ENCODE data around the gene TEX13A.

TEX13A gene

GRCh38 chrX:105226499-105226898, 6.0 kb upstream of the TEX13A start:
- Histone ChIP-seq H3K36me3 (ENCODE audit: insufficient read depth, low read length) (no peaks in the 10 kb centered on the region), H3K9ac (ENCODE audit: low read length) (no peak overlapping the region), H3K4me1 (ENCODE audit: insufficient read depth, low read length) (no peaks in the 10 kb centered on the region), H3K4me3 (ENCODE audit: low read depth in 1 of 2, low read length in 2 of 2) (no peak overlapping the region), H3K27ac (ENCODE audit: low read depth, low read length) (no peak overlapping the region), H3K27me3 (ENCODE audit: control insufficient read depth in 1 of 2, insufficient read depth in 2 of 2, low read length in 2 of 2) (no peaks in the 10 kb centered on the region), H3K9me3 (ENCODE audit: low read length) (no peaks in the 10 kb centered on the region)

GRCh38 chrX:105221374-105221773, 880 bp upstream of the TEX13A start:
- Histone ChIP-seq H3K4me1 (ENCODE audit: insufficient read depth, low read length) (no peaks in the 10 kb centered on the region), H3K9me3 (ENCODE audit: low read length) (no peaks in the 10 kb centered on the region), H3K4me3 (ENCODE audit: low read depth in 1 of 2, low read length in 2 of 2) (no peak overlapping the region), H3K36me3 (ENCODE audit: insufficient read depth, low read length) (no peaks in the 10 kb centered on the region), H3K9ac (ENCODE audit: low read length) (no peak overlapping the region), H3K27ac (ENCODE audit: low read depth, low read length) (no peak overlapping the region), H3K27me3 (ENCODE audit: control insufficient read depth in 1 of 2, insufficient read depth in 2 of 2, low read length in 2 of 2) (no peaks in the 10 kb centered on the region)

- Histone ChIP-seq H3K9ac (ENCODE audit: low read length) (no peak overlapping the region), H3K9me3 (ENCODE audit: low read length) (no peaks in the 10 kb centered on the region), H3K27ac (ENCODE audit: low read depth, low read length) (no peak overlapping the region), H3K27me3 (ENCODE audit: control insufficient read depth in 1 of 2, insufficient read depth in 2 of 2, low read length in 2 of 2) (no peaks in the 10 kb centered on the region), H3K36me3 (ENCODE audit: insufficient read depth, low read length) (no peaks in the 10 kb centered on the region), H3K4me1 (ENCODE audit: insufficient read depth, low read length) (no peaks in the 10 kb centered on the region), H3K4me3 (ENCODE audit: low read depth in 1 of 2, low read length in 2 of 2) (no peak overlapping the region)
Observed at GRCh38 chrX:105219454-105220401, 766 bp downstream of the TEX13A start.

GRCh38 chrX:105211066-105211575, 9.4 kb downstream of the TEX13A start:
- H3K9me3 ChIP-seq (ENCODE audit: low read length), result no peaks in the 10 kb centered on the region
- H3K4me1 ChIP-seq (ENCODE audit: insufficient read depth, low read length), result no peaks in the 10 kb centered on the region
- H3K4me3 ChIP-seq (ENCODE audit: low read depth in 1 of 2, low read length in 2 of 2), result no peak overlapping the region
- H3K36me3 ChIP-seq (ENCODE audit: insufficient read depth, low read length), result no peaks in the 10 kb centered on the region
- H3K27me3 ChIP-seq (ENCODE audit: control insufficient read depth in 1 of 2, insufficient read depth in 2 of 2, low read length in 2 of 2), result peaks cover 0 to 5% of the 10 kb centered on the region in 2 donors
- H3K9ac ChIP-seq (ENCODE audit: low read length), result no peak overlapping the region
- no peak overlapping the region for H3K27ac ChIP-seq (ENCODE audit: low read depth, low read length)

- Histone ChIP-seq H3K9ac (ENCODE audit: low read length) (no peak overlapping the region), H3K36me3 (ENCODE audit: insufficient read depth, low read length) (no peaks in the 10 kb centered on the region)
Observed at GRCh38 chrX:105210258-105210657, 10.2 kb downstream of the TEX13A start.

GRCh38 chrX:105209406-105209805, 11.1 kb downstream of the TEX13A start:
- Histone ChIP-seq H3K36me3 (ENCODE audit: insufficient read depth, low read length) (no peaks in the 10 kb centered on the region), H3K27me3 (ENCODE audit: control insufficient read depth in 1 of 2, insufficient read depth in 2 of 2, low read length in 2 of 2) (peaks cover 0 to 5% of the 10 kb centered on the region in 2 donors), H3K4me1 (ENCODE audit: insufficient read depth, low read length) (no peaks in the 10 kb centered on the region), H3K9me3 (ENCODE audit: low read length) (no peaks in the 10 kb centered on the region), H3K27ac (ENCODE audit: low read depth, low read length) (no peak overlapping the region), H3K4me3 (ENCODE audit: low read depth in 1 of 2, low read length in 2 of 2) (no peak overlapping the region), H3K9ac (ENCODE audit: low read length) (no peak overlapping the region)

More at GRCh38 chrX:105210258-105210657, 10.2 kb downstream of the TEX13A start:
- Histone ChIP-seq H3K4me1 (ENCODE audit: insufficient read depth, low read length) (no peaks in the 10 kb centered on the region), H3K9me3 (ENCODE audit: low read length) (no peaks in the 10 kb centered on the region), H3K4me3 (ENCODE audit: low read depth in 1 of 2, low read length in 2 of 2) (no peak overlapping the region), H3K27ac (ENCODE audit: low read depth, low read length) (no peak overlapping the region), H3K27me3 (ENCODE audit: control insufficient read depth in 1 of 2, insufficient read depth in 2 of 2, low read length in 2 of 2) (peaks cover 0 to 5% of the 10 kb centered on the region in 2 donors)

- no peaks in the 10 kb centered on the region for H3K9me3 ChIP-seq (ENCODE audit: low read length)
- H3K27ac ChIP-seq (ENCODE audit: low read depth, low read length), result no peak overlapping the region
- no peak overlapping the region for H3K4me3 ChIP-seq (ENCODE audit: low read depth in 1 of 2, low read length in 2 of 2)
- H3K4me1 ChIP-seq (ENCODE audit: insufficient read depth, low read length), result no peaks in the 10 kb centered on the region
- no peak overlapping the region for H3K9ac ChIP-seq (ENCODE audit: low read length)
- H3K36me3 ChIP-seq (ENCODE audit: insufficient read depth, low read length), result no peaks in the 10 kb centered on the region
- H3K27me3 ChIP-seq (ENCODE audit: control insufficient read depth in 1 of 2, insufficient read depth in 2 of 2, low read length in 2 of 2), result no peaks in the 10 kb centered on the region
Observed at GRCh38 chrX:105191878-105192277, 28.6 kb downstream of the TEX13A start.

GRCh38 chrX:105190252-105190853, 30.1 kb downstream of the TEX13A start:
- H3K4me1 ChIP-seq (ENCODE audit: insufficient read depth, low read length), result no peaks in the 10 kb centered on the region
- no peaks in the 10 kb centered on the region for H3K9me3 ChIP-seq (ENCODE audit: low read length)
- H3K36me3 ChIP-seq (ENCODE audit: insufficient read depth, low read length), result no peaks in the 10 kb centered on the region
- no peaks in the 10 kb centered on the region for H3K27me3 ChIP-seq (ENCODE audit: control insufficient read depth in 1 of 2, insufficient read depth in 2 of 2, low read length in 2 of 2)
- H3K27ac ChIP-seq (ENCODE audit: low read depth, low read length), result no peak overlapping the region
- no peak overlapping the region for H3K9ac ChIP-seq (ENCODE audit: low read length)
- H3K4me3 ChIP-seq (ENCODE audit: low read depth in 1 of 2, low read length in 2 of 2), result no peak overlapping the region

GRCh38 chrX:105189093-105189492, 31.4 kb downstream of the TEX13A start:
- Histone ChIP-seq H3K9ac (ENCODE audit: low read length) (no peak overlapping the region), H3K4me3 (ENCODE audit: low read depth in 1 of 2, low read length in 2 of 2) (no peak overlapping the region), H3K27me3 (ENCODE audit: control insufficient read depth in 1 of 2, insufficient read depth in 2 of 2, low read length in 2 of 2) (no peaks in the 10 kb centered on the region), H3K36me3 (ENCODE audit: insufficient read depth, low read length) (no peaks in the 10 kb centered on the region), H3K27ac (ENCODE audit: low read depth, low read length) (no peak overlapping the region), H3K4me1 (ENCODE audit: insufficient read depth, low read length) (no peaks in the 10 kb centered on the region), H3K9me3 (ENCODE audit: low read length) (no peaks in the 10 kb centered on the region)

DNA sequence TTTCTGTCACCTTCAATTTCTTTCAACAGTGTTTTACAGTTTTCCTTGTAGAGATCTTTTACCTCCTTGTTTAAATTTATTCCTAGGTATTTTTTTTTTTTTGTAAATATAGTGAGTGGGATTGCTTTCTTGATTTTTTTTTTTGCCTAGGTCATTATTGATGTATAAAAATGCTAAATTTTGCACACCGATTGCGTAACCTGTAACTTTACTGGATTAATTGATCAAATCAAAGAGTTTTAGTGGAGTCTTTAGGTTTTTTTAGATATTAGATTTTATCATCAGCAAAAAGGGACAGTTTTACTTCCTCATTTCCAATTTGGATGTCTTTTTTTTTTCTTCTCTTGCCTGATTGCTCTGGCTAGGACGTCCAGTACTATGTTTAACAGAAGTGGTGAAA, 40.9 kb downstream of the TEX13A start:
- H3K9ac ChIP-seq (ENCODE audit: low read length), result no peak overlapping the region
- H3K27me3 ChIP-seq (ENCODE audit: control insufficient read depth in 1 of 2, insufficient read depth in 2 of 2, low read length in 2 of 2), result peaks cover 0 to 10% of the 10 kb centered on the region in 2 donors
- H3K36me3 ChIP-seq (ENCODE audit: insufficient read depth, low read length), result no peaks in the 10 kb centered on the region
- no peak overlapping the region for H3K27ac ChIP-seq (ENCODE audit: low read depth, low read length)
- no peaks in the 10 kb centered on the region for H3K4me1 ChIP-seq (ENCODE audit: insufficient read depth, low read length)
- no peaks in the 10 kb centered on the region for H3K9me3 ChIP-seq (ENCODE audit: low read length)
- H3K4me3 ChIP-seq (ENCODE audit: low read depth in 1 of 2, low read length in 2 of 2), result no peak overlapping the region

DNA sequence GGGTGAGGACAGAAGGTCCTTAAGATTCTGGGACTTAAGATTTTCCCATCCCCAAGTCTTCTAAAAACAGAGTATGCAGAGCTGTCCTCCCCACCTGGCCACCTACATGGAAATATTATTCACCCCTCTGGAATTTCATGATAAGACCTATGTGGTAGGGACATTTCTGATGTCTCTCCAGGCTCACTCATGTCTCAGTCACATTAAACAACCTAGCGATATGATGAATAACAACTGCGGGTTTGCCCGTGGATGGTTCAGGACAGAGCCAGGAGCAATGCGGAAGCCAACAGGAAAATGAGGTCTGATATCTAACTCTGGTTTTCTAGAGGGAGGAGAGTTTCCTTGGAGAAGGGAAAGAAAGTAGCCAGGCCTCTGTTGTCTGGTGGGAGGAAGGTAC, 47.4 kb downstream of the TEX13A start:
- no peaks in the 10 kb centered on the region for H3K36me3 ChIP-seq (ENCODE audit: insufficient read depth, low read length)
- no peaks in the 10 kb centered on the region for H3K27me3 ChIP-seq (ENCODE audit: control insufficient read depth in 1 of 2, insufficient read depth in 2 of 2, low read length in 2 of 2)
- no peaks in the 10 kb centered on the region for H3K9me3 ChIP-seq (ENCODE audit: low read length)
- no peak overlapping the region for H3K27ac ChIP-seq (ENCODE audit: low read depth, low read length)
- H3K4me1 ChIP-seq (ENCODE audit: insufficient read depth, low read length), result no peaks in the 10 kb centered on the region
- H3K4me3 ChIP-seq (ENCODE audit: low read depth in 1 of 2, low read length in 2 of 2), result no peak overlapping the region
- H3K9ac ChIP-seq (ENCODE audit: low read length), result no peak overlapping the region
